C4-2B (cell line): ENCODE data around the gene SCARB2.

Source experiments
- CTCF ChIP-seq: fragments of 450-650 bp; conservative IDR thresholded peaks from 2 replicates; pipeline ENCODE4 v1.5.1; 2017; ENCODE audit warnings: mild to moderate bottlenecking
- ZFX ChIP-seq: fragments of 450-650 bp; IDR thresholded peaks from 2 replicates; pipeline ENCODE4 v1.6.1; 2017

GRCh38 chr4:76148142-76148865, 65.3 kb downstream of the SCARB2 start, which contains the start of gene NUP54:
- TF ChIP-seq CTCF = no peak
- TF ChIP-seq ZFX = peak; percentile 89
